ENCODE measurements around the gene KRT6A.

DNA sequence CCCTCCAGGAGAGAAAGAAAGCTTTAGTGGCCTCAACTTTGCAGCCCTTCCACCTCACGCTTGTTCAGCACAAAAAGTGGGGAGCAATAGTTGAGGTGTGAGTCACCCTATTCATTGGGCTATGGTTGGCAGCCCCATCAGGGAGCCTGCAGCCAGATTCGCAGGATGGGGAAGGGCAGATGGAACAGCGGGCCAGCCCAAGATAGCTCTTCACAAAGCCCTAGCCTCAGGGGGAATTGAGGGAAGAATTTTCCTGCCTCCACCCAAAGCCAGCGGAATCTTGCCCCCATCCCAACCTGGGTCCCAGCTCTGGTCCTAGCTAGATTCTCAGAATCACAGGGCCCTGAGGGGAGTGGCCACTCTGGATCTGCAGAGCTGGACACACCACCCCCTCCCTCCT, 30.8 kb upstream of the KRT6A start:
- no peak for TF ChIP-seq CTCF (IDR thresholded peaks at IDR 0.05)
- no peak for TF ChIP-seq BHLHE40 (IDR thresholded peaks at IDR 0.05; ENCODE audit: low read depth, low read length)
- no peak for TF ChIP-seq NFE2L2 (conservative IDR thresholded peaks at IDR 0.05; ENCODE audit: low read length)
- no peak for TF ChIP-seq POLR2A (IDR thresholded peaks at IDR 0.05; ENCODE audit: low read length)
- no peak for TF ChIP-seq EHMT2 (IDR thresholded peaks at IDR 0.05; ENCODE audit: low read depth)
- no peak for TF ChIP-seq JUN (IDR thresholded peaks at IDR 0.05)
- no peak for TF ChIP-seq FOSL2 (IDR thresholded peaks at IDR 0.05)
- TF ChIP-seq FOSL2 (CRISPR knock-in tag; IDR thresholded peaks at IDR 0.05): no peak
